ENCODE data around the gene TLX2. TPM values are rescaled to one million over a fixed set of nuclear protein-coding genes. Genes with fewer than 3 reads are reported as not detected.

Gene TLX2
- total RNA-seq, 2 donors from 2014 or later, result 1.4 to 2.4 TPM

DNA sequence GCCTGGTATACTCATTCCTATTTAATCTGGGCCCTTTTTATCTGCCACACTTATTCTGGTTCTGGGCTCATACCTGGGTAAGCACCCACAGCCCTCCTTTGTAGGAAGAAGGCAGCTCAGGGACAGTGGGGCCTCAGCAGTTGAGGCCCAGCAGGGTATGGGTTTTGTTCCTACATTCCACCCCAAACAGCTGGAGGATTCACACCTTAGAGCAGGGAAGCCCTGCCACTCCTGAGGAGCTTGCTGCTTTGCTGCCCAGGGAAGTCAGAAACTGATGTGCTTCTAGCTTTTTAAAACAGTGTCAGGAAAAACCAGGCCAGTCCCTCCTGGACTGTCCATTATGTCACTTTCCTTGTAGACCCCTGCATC lies 13.7 kb upstream of the TLX2 start:
- Mint-ChIP-seq H3K27me3 (ENCODE audit: low read depth) (peaks cover 70% of the 10 kb centered on the region), H3K9me3 (no peaks in the 10 kb centered on the region), H3K4me1 (ENCODE audit: low read depth) (peaks cover 54% of the 10 kb centered on the region), H3K4me3 (no peak overlapping the region), H3K36me3 (ENCODE audit: insufficient read depth in 2 of 2) (peaks cover 3 to 13% of the 10 kb centered on the region in 2 donors), H3K27ac (no peak overlapping the region)
- no peak for DNase-seq
- ATAC-seq (replicated peaks in 1 of 2), result no peak

DNA sequence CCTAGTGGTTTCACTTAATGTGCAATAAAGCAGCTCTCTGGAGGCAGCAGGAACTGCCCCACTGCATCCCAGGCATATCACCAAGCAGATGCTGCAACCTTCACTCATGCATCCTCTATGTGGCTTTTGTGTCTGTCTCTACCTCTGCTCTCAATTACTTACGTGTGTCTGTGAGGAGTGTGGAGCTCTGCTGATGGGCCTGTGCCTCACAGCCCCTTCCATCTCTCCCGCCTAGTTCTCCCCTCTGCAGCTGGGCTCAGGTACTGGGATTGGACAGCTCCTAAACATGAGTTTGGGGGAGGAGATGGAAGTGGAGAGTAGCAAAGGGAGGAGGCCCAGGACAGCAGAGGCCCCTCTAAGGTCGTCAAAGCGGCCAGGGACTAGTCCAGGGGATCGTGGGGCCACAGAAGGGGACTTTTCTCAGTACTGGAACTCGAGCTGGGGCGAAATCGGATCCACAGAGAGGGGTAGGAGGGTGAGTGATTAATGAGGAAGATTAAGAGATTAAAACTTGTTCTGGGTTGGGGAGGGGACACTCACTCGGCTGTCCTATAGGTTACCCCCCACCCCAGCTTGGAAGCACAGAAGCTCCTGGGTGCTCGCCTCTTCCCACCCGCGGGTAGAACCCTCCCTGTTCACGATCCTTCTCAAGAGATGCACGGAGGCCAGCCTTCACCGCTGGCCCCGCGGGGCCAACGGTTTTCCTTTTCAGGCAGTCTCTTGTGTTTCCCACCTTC lies 12.7 kb upstream of the TLX2 start:
- H3K27ac Mint-ChIP-seq, result no peak overlapping the region
- H3K9me3 Mint-ChIP-seq, result no peaks in the 10 kb centered on the region
- H3K27me3 Mint-ChIP-seq (ENCODE audit: low read depth), result peaks cover 70% of the 10 kb centered on the region
- H3K4me1 Mint-ChIP-seq (ENCODE audit: low read depth), result peaks cover 62% of the 10 kb centered on the region
- ATAC-seq (replicated peaks in 1 of 2), result no peak
- no peak for DNase-seq
- H3K36me3 Mint-ChIP-seq (ENCODE audit: insufficient read depth in 2 of 2), result peaks cover 4 to 16% of the 10 kb centered on the region in 2 donors
- H3K4me3 Mint-ChIP-seq, result peak overlapping the region; percentile 83 to 84

DNA sequence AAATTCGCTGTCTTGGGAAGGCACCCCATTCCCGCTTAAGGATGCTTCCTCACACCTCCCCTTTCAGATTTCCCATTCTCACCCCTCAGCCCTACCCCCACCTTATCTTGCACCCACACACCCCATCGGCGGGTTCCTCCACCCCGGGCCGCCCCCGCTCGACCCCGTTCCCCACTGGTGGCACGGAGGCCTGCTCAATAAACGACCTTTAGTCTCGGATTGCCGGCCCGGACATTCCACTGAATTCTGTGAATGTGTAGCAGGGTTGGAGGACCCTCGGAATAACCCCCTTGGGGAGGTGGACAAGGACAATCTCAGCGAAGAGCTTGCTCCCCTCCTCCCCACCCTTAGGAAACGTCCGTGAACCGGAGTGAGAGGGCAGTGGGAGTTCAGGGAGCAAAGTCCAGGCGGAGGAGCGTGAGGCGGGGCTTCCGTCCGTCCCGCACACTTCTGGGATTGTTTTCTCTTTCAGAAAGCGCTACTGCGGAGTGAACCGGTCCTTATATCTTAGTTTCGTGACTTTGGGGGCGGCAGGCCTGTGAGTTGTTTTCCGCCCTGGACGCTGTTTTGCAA lies 12.0 kb upstream of the TLX2 start:
- DNase-seq, result no peak
- Mint-ChIP-seq H3K36me3 (ENCODE audit: insufficient read depth in 2 of 2) (peaks cover 6 to 18% of the 10 kb centered on the region in 2 donors), H3K4me1 (ENCODE audit: low read depth) (peaks cover 69% of the 10 kb centered on the region), H3K27me3 (ENCODE audit: low read depth) (peaks cover 70% of the 10 kb centered on the region), H3K27ac (no peak overlapping the region), H3K9me3 (no peaks in the 10 kb centered on the region), H3K4me3 (peak overlapping the region; percentile 83 to 84)
- no peak for ATAC-seq (replicated peaks in 1 of 2)

DNA sequence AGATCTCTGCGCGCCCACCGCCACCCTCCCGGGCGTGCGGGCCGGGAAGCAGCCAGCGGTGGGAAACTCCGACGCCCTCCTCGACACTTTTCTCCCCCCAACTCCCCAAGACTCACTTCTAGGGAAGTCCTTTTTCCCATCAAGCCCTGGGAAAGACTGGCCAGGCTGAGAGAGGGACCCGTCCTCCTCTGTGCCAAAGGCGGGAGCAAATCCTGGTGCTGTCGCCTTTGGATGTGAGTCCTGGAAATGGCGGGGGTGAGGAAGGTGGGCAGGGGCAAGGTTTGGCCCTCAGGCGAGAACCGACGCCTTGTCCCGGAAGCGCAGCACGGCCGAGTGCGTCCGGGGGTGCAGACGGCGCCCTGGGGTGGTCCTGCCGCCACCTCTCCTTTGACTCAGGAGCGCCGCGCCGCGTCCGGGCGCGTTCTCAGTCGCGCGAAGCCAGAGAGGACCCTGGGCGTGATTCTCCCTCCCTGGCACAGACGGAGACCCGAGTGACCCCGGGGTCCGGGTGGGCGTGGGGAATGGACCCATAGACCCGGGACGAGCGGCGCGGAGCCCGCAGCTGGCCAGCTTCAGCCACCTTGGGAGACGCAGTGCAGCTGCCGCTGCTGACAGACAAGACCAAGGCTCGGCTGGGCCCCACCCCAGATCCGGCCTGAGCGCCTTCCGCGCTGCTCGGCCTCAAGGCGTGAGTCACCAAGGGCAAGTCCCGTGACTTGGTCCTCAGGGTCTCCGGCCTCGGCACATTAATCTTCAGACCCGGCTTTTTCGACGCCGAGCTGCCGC lies 11.3 kb upstream of the TLX2 start:
- H3K4me1 Mint-ChIP-seq (ENCODE audit: low read depth), result peaks cover 63% of the 10 kb centered on the region

DNA sequence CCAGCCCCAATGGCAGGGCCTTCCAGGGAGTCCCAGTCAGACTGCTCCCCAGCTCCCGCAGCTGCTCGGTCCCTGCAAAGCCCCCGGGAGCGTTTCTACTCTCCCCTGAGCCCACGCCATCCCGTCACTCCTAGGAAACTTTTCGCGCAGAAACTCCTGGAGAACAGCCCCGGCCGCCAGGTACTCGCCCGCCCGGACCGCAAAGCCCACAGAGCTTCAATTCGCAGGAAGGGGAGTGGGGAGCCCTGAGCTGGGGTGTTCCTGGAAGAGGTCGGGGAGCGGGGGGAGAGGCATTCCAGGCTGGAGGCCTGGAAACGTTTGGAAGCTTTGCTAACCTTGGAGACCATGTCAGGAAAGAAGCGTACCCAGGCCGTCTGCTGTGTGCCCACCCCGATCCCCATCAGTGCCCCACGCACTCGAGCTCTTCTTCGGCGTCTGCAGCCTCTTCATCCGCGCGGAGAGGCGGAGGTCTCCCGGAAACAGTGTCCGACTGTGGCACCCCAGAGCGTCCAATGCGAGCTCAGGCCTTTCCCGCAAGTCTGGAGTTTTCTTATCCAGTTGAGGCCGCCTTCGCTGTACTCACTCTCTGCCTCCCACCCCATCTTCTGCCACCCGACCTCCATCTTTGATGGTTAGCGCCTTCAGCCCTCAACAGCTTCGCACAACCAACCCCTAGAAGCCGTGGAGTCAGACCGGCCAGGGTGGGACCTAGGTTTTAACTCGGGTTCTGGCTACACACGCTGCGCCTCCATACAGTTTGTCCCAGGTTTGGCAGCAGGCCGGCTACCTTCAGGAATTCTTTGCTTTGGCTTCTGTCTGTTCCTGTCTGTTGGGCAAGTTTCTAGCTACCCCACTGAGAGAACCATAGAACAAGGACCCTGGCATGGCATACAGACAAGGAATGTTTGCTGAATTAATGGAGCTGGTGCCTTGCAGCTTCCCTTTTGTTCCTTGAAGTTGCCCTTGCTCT lies 10.5 kb upstream of the TLX2 start:
- Mint-ChIP-seq H3K4me3 (peak overlapping the region; percentile 83 to 84), H3K4me1 (ENCODE audit: low read depth) (peaks cover 63% of the 10 kb centered on the region), H3K36me3 (ENCODE audit: insufficient read depth in 2 of 2) (peaks cover 6 to 15% of the 10 kb centered on the region in 2 donors), H3K27ac (no peak overlapping the region), H3K9me3 (no peaks in the 10 kb centered on the region), H3K27me3 (ENCODE audit: low read depth) (peaks cover 54% of the 10 kb centered on the region)
- DNase-seq (no peak), ATAC-seq (replicated peaks in 1 of 2) (no peak)

More for the DNA sequence above, 11.3 kb upstream of the TLX2 start:
- peaks cover 63% of the 10 kb centered on the region for H3K27me3 Mint-ChIP-seq (ENCODE audit: low read depth)
- peak overlapping the region; percentile 83 to 84 for H3K4me3 Mint-ChIP-seq
- ATAC-seq (replicated peaks in 1 of 2) (peak; percentile 51 to 57), DNase-seq (peak; percentile 77)
- H3K36me3 Mint-ChIP-seq (ENCODE audit: insufficient read depth in 2 of 2), result peaks cover 6 to 18% of the 10 kb centered on the region in 2 donors
- no peak overlapping the region for H3K27ac Mint-ChIP-seq
- H3K9me3 Mint-ChIP-seq, result no peaks in the 10 kb centered on the region

DNA sequence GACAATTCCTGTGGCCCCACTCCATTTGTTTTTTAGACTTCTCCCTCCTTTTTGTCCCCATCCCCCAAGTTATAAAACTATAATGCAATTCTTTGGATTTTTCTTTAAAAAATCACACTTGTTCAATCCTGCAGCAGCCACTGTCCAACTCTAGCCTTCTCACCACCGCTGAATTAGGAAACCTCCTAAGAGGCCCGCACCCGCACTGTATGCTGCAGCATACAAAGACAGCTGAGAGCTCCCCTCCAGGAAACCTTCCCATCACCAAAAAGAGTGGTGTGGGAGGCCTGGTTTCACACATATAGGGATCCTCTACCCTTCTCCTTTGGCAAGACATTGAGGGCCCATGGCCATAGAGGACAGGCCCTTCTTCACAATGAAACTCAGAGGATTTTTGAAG lies 9.7 kb upstream of the TLX2 start:
- ATAC-seq (replicated peaks in 1 of 2), result no peak
- Mint-ChIP-seq H3K27me3 (ENCODE audit: low read depth) (peaks cover 51% of the 10 kb centered on the region), H3K36me3 (ENCODE audit: insufficient read depth in 2 of 2) (peaks cover 6 to 15% of the 10 kb centered on the region in 2 donors), H3K4me1 (ENCODE audit: low read depth) (peaks cover 62% of the 10 kb centered on the region), H3K9me3 (no peaks in the 10 kb centered on the region), H3K27ac (peak overlapping the region; percentile 8), H3K4me3 (peak overlapping the region; percentile 83 to 84)
- DNase-seq, result no peak

DNA sequence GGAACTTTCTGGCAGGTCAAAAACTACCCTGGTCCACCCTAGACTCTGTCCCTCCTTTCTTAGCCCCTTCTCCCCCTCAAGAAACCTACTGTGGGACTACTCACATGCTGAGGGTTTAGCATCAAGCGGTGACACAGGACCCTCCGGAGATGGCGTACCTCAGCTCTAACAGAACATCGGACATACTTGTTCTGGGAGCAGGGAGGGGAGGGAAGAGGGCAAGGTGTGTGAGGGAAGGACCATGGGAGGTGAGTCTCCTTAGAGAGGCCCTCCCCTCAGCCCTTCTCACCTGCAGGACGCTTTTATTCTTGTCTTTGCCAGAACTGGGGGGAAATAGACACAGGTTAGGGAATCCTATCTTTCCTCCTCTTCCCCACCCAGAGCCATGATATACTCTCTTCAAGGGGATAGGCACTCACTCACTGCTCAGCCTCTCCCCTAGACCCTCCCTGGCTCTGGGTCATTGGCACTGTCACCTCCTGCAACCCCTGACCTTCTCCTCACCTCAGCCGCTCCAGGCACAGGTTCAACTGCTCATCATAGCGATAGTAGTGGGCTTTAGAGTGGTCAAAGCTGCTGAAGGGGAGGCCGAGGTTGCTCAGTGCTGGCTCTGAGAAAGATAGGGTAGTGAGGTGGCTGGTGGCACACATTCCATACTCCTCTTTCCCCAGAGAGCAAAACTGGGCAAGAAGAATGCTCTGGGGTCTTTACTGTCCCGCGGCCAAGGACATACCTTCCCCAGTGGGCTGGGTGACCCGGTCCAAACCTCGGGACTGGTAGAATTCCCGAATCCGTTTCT lies 8.6 kb upstream of the TLX2 start:
- Mint-ChIP-seq H3K9me3 (no peaks in the 10 kb centered on the region), H3K4me3 (peak overlapping the region in 1 of 2 donors; percentile 17), H3K27me3 (ENCODE audit: low read depth) (peaks cover 45% of the 10 kb centered on the region), H3K4me1 (ENCODE audit: low read depth) (peaks cover 66% of the 10 kb centered on the region), H3K36me3 (ENCODE audit: insufficient read depth in 2 of 2) (peaks cover 6 to 15% of the 10 kb centered on the region in 2 donors), H3K27ac (no peak overlapping the region)
- DNase-seq (no peak), ATAC-seq (replicated peaks in 1 of 2) (no peak)

DNA sequence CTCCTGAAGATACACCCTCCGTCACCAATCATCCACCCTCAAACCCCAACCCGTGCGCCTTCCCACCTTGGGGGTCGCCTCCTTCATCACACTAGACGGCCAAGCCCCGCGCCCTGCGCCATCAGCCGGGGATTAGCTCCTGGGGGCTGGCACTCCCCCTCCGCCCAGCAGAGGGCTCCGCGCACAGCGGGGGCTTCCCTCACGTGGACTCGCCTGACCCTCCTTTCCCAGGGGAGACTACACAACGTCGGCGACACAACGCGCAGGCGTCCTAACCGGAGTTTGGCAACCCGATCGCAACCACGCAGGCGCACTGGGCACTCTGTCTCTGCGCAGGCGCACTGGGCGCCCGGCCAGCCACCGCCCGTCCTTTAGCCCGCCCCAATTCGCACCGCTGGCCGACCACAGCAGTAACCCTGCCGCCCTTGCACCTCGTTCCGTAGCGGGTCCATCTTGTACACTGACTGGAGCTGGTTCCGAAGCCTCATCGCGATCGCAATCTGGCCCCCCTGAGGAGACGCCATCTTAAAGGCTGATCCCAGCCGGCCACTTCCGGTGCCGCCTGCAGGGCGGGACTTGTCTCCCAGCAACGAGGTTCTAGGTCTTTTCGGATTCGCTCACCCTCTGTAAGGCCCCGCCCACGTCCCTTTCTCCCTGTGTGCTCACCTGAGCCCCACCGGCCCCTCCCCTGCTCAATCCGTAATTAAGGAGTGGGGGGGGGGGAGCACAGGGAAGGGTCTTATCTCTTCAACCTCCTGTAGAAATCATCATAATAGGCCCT lies 6.9 kb upstream of the TLX2 start, which contains the start of gene PCGF1:
Gene PCGF1 (minus strand): TSS at position 551 of the 781 bp plus-strand sequence. CDS start 27 bp downstream, at position 524.
- Mint-ChIP-seq H3K4me3 (peak within 1 kb of the TSS; percentile 90 to 92), H3K9me3 (no peaks in the 10 kb centered on the region), H3K4me1 (ENCODE audit: low read depth) (peaks cover 64% of the 10 kb centered on the region), H3K27ac (peak within 1 kb of the TSS; percentile 98), H3K27me3 (ENCODE audit: low read depth) (peaks cover 41% of the 10 kb centered on the region), H3K36me3 (ENCODE audit: insufficient read depth in 2 of 2) (peaks cover 6 to 15% of the 10 kb centered on the region in 2 donors)
- ATAC-seq (replicated peaks in 1 of 2) (peak; percentile 87 to 88), DNase-seq (peak; percentile 99)

DNA sequence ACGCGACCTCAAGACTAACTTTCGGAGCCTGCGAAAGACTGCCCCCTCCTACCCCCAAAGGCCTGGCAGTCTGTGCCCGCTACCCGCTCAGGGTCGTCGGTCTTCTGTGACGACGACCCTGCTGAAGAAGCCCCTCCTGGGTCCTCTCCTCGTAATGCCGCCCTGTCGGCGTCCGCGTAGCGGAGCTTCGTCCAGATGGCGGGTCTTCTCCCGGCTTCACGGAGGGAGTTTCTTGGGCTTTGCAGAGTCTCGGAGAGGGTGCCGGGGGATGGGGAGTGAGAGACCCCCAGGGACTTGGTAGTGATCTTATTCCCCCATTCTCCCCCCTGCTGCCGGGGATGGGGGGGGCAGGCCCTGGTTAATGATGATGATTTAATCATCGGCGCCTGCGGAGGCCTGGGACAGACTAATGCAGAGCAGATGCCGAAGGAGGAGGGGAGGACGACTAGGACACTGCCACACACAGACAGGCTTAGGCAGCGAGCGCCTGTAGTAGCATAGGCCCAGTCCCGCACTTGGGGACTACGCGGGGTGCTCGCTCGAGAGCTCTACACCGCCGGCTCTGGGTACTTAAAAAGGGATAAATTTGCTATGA lies 6.2 kb upstream of the TLX2 start:
- Mint-ChIP-seq H3K36me3 (ENCODE audit: insufficient read depth in 2 of 2) (peaks cover 6 to 15% of the 10 kb centered on the region in 2 donors), H3K4me3 (peak overlapping the region; percentile 90 to 92), H3K27me3 (ENCODE audit: low read depth) (peaks cover 42% of the 10 kb centered on the region), H3K27ac (peak overlapping the region; percentile 98), H3K9me3 (no peaks in the 10 kb centered on the region), H3K4me1 (ENCODE audit: low read depth) (peaks cover 64% of the 10 kb centered on the region)
- ATAC-seq (replicated peaks in 1 of 2) (peak in 1 of 2 donors; percentile 16), DNase-seq (peak; percentile 32 to 34)

DNA sequence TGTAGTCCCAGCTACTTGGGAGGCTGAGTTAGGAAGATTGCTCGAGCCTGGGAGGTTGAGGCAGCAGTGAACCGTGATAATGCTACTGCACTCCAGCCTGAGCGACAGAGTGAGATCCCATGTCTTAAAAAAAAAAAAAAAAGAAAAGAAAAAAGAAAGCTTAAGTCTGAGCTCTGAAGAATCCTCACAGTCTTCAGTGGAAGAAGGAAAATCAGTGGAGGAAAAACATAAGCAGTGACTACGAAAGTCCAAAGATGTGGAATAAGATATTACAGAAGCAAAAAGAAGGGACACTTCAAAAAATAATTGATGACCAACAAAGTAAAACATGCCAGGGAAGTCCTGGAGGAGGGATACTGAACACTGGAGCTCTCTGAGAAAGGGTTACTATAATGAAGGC lies 4.0 kb upstream of the TLX2 start:
- Mint-ChIP-seq H3K36me3 (ENCODE audit: insufficient read depth in 2 of 2) (peaks cover 3 to 9% of the 10 kb centered on the region in 2 donors), H3K27me3 (ENCODE audit: low read depth) (peaks cover 41% of the 10 kb centered on the region), H3K9me3 (no peaks in the 10 kb centered on the region), H3K4me1 (ENCODE audit: low read depth) (peaks cover 46% of the 10 kb centered on the region), H3K4me3 (peak overlapping the region in 1 of 2 donors; percentile 52), H3K27ac (no peak overlapping the region)
- DNase-seq (no peak), ATAC-seq (replicated peaks in 1 of 2) (no peak)
